GM04504 (cell line): Measurements from ENCODE around the gene AGAP2.
"Not testable (repeated sequence)": the region's sequence is repeated elsewhere in the genome, so short reads cannot be mapped to it uniquely, and the experiment has no call there.

Source experiments
- DNase-seq: peaks from one replicate; pipeline ENCODE4 v3.0.0-alpha.2; 2012; ENCODE audit warnings: low read depth

Gene AGAP2

GRCh38 chr12:57738661-57739237, at the start of gene AGAP2:
Gene AGAP2, minus strand, starts transcription at chr12:57738742. Its CDS starts 496 bp downstream, at chr12:57738246.
- DNase-seq, result no peak

- no peak for DNase-seq
Measured at GRCh38 chr12:57783861-57784260, 45.3 kb upstream of the AGAP2 start.

GRCh38 chr12:57783466-57783801, 44.9 kb upstream of the AGAP2 start:
- no peak for DNase-seq

GRCh38 chr12:57782608-57783465, 44.3 kb upstream of the AGAP2 start, which contains the start of gene TSFM:
Gene TSFM, plus strand, starts transcription at chr12:57782787. Its CDS starts 15 bp downstream, at chr12:57782802.
- peak; percentile 89 for DNase-seq

GRCh38 chr12:57782243-57782607, 43.7 kb upstream of the AGAP2 start:
- no peak for DNase-seq

- DNase-seq, result no peak
Measured at GRCh38 chr12:57781801-57782200, 43.3 kb upstream of the AGAP2 start.

- no peak for DNase-seq
Measured at GRCh38 chr12:57781244-57781643, 42.7 kb upstream of the AGAP2 start.

GRCh38 chr12:57780284-57780897, 41.8 kb upstream of the AGAP2 start:
- no peak for DNase-seq

GRCh38 chr12:57779736-57780135, 41.2 kb upstream of the AGAP2 start:
- no peak for DNase-seq

GRCh38 chr12:57777911-57778310, 39.4 kb upstream of the AGAP2 start:
- DNase-seq, result no peak

- no peak for DNase-seq
Measured at GRCh38 chr12:57777367-57777766, 38.8 kb upstream of the AGAP2 start.

- no peak for DNase-seq
Measured at GRCh38 chr12:57776247-57776587, 37.7 kb upstream of the AGAP2 start.

GRCh38 chr12:57775563-57776246, 37.2 kb upstream of the AGAP2 start:
- no peak for DNase-seq

- no peak for DNase-seq
Measured at GRCh38 chr12:57775044-57775443, 36.5 kb upstream of the AGAP2 start.

- DNase-seq, result not testable (repeated sequence)
Measured at GRCh38 chr12:57774634-57775033, 36.1 kb upstream of the AGAP2 start.

GRCh38 chr12:57772429-57773322, 34.1 kb upstream of the AGAP2 start, which contains the start of gene EEF1AKMT3:
Gene EEF1AKMT3, plus strand, starts transcription at chr12:57772614. Its CDS starts 111 bp downstream, at chr12:57772725.
- no peak for DNase-seq

GRCh38 chr12:57771873-57772428, 33.4 kb upstream of the AGAP2 start, which contains the start of gene METTL1:
Gene METTL1, minus strand, starts transcription at chr12:57772105. Its CDS starts 22 bp downstream, at chr12:57772083.
- peak; percentile 94 for DNase-seq

- DNase-seq, result peak; percentile 76
Measured at GRCh38 chr12:57771236-57771872, 32.8 kb upstream of the AGAP2 start.

- no peak for DNase-seq
Measured at GRCh38 chr12:57770734-57771133, 32.2 kb upstream of the AGAP2 start.

GRCh38 chr12:57769594-57769993, 31.1 kb upstream of the AGAP2 start:
- no peak for DNase-seq

GRCh38 chr12:57767876-57768275, 29.3 kb upstream of the AGAP2 start:
- no peak for DNase-seq
